HepG2 (cell line): Measurements from ENCODE around the gene CACNA1G. TPM values are rescaled to one million over a fixed set of nuclear protein-coding genes. Genes with fewer than 3 reads are reported as not detected.

Source experiments
- ARNTL ChIP-seq: sonication (generic); formaldehyde crosslinking; IDR thresholded peaks from 2 replicates; pipeline ENCODE4 v1.4.0; 2020; ENCODE audit warnings: mild to moderate bottlenecking, missing genetic modification reagents
- BCL3 ChIP-seq: sonication (generic); formaldehyde crosslinking; IDR thresholded peaks from 2 replicates; pipeline ENCODE4 v1.5.1; 2020; ENCODE audit warnings: mild to moderate bottlenecking, missing genetic modification reagents, moderate library complexity
- CTCF ChIP-seq: sonication (generic); formaldehyde crosslinking; IDR thresholded peaks from 2 replicates; pipeline ENCODE4 v1.5.0; 2020; ENCODE audit warnings: mild to moderate bottlenecking, missing genetic modification reagents, moderate library complexity
- ERF ChIP-seq: IDR thresholded peaks from 2 replicates; pipeline ENCODE4 v1.6.1; 2018; ENCODE audit warnings: missing biosample characterization, missing genetic modification reagents
- FIP1L1 ChIP-seq: fragments of 200-400 bp; formaldehyde crosslinking; IDR thresholded peaks from 2 replicates; pipeline ENCODE4 v1.6.1; 2018; ENCODE audit warnings: low read depth, mild to moderate bottlenecking, low read length, moderate library complexity, borderline replicate concordance; ENCODE audit not compliant: insufficient read depth
- FOXA1 ChIP-seq, 2 experiments: fragments of 450-650 bp in 1 of 2; sonication (generic) in 1 of 2; formaldehyde crosslinking in 1 of 2; IDR thresholded peaks; 2 replicates each; pipeline versions ENCODE4 v1.4.0 to v1.6.1; 2016 to 2020; ENCODE audit warnings: missing genetic modification reagents in 1 of 2
- GFI1 ChIP-seq: sonication (generic); formaldehyde crosslinking; IDR thresholded peaks from 2 replicates; pipeline ENCODE4 v1.5.0; 2020; ENCODE audit warnings: missing genetic modification reagents, mild to moderate bottlenecking, borderline replicate concordance
- KDM1A ChIP-seq: IDR thresholded peaks from 2 replicates; pipeline ENCODE4 v1.6.1; 2016; ENCODE audit warnings: missing compliant biosample characterization
- KDM5B ChIP-seq: sonication (generic); formaldehyde crosslinking; IDR thresholded peaks from 2 replicates; pipeline ENCODE4 v1.4.0; 2020; ENCODE audit warnings: missing genetic modification reagents, mild to moderate bottlenecking, borderline replicate concordance
- MEIS2 ChIP-seq: sonication (generic); formaldehyde crosslinking; IDR thresholded peaks from 2 replicates; pipeline ENCODE4 v1.9.0; 2021; ENCODE audit warnings: mild to moderate bottlenecking, missing genetic modification reagents
- SP1 ChIP-seq, 2 experiments: fragments of 450-650 bp in 1 of 2; sonication (generic) in 1 of 2; formaldehyde crosslinking in 1 of 2; IDR thresholded peaks; 2 replicates each; pipeline versions ENCODE4 v1.4.0 to v1.6.1; 2016 to 2020; ENCODE audit warnings: missing genetic modification reagents in 1 of 2
- TFAP4 ChIP-seq: sonication (generic); IDR thresholded peaks from 2 replicates; pipeline ENCODE4 v1.6.1; 2016; ENCODE audit warnings: low read depth, borderline replicate concordance
- TFDP1 ChIP-seq: IDR thresholded peaks from 2 replicates; pipeline ENCODE4 v1.6.1; 2016; ENCODE audit warnings: missing compliant biosample characterization, missing genetic modification reagents, borderline replicate concordance
- USF2 ChIP-seq, 2 experiments: sonication (generic) in 1 of 2; formaldehyde crosslinking in 1 of 2; IDR thresholded peaks; 2 replicates each; pipeline versions ENCODE4 v1.5.1 to v1.6.1; 2011 to 2020; ENCODE audit warnings: borderline replicate concordance in 1 of 2, low read depth in 1 of 2, low read length in 1 of 2, mild to moderate bottlenecking in 1 of 2, missing genetic modification reagents in 1 of 2, moderate library complexity in 1 of 2
- ZBTB20 ChIP-seq: sonication (generic); formaldehyde crosslinking; IDR thresholded peaks from 2 replicates; pipeline ENCODE4 v1.8.1; 2023; ENCODE audit warnings: missing genetic modification reagents, low read depth, mild to moderate bottlenecking, borderline replicate concordance
- ZNF574 ChIP-seq: sonication (generic); formaldehyde crosslinking; IDR thresholded peaks from 2 replicates; pipeline ENCODE4 v1.4.0; 2020; ENCODE audit warnings: missing genetic modification reagents
- ZNF773 ChIP-seq: sonication (generic); formaldehyde crosslinking; IDR thresholded peaks from 2 replicates; pipeline ENCODE4 v1.4.0; 2020; ENCODE audit warnings: missing genetic modification reagents, borderline replicate concordance
- polyA plus RNA-seq, 8 experiments: library from polyadenylated mRNA; depleted of rRNA in 3 of 8; stranded (reverse) in 7 of 8; unstranded in 1 of 8; fragments of >200 nt; fragmentation: Illumina TruSeq in 4 of 8; extraction: Trizol in 4 of 8; gene quantifications; 2 replicates each; pipeline versions ENCODE4 v1.2.1 to v1.2.3, GENCODE V29; 2011 to 2016; ENCODE audit warnings: low read depth in 4 of 8, missing spikeins in 1 of 8, mixed read lengths in 1 of 8; ENCODE audit not compliant: insufficient read depth in 1 of 8
- total RNA-seq, 5 experiments: library from RNA; depleted of rRNA; stranded (reverse); fragments of >200 nt; fragmentation: Illumina TruSeq; extraction: Trizol; gene quantifications; 2 replicates each; pipeline ENCODE4 v1.2.3, GENCODE V29; 2016; ENCODE audit warnings: low read depth in 1 of 5

The CACNA1G gene
- total and polyA plus RNA-seq, 2 of the 13 experiments (the other 11 are each of a cell fraction or from before 2014, with no cell fraction given) = 0.02 TPM; not detected in 1

- peak; percentile 52; the same call in 1 of the 2 replicates for TF ChIP-seq ZNF574 (CRISPR knock-in tag)
- no peak for TF ChIP-seq KDM1A (CRISPR knock-in tag)
- TF ChIP-seq TFDP1 = peak; percentile 49; the same call in 1 of the 2 replicates
- peak; percentile 65; the same call in 1 of the 2 replicates for TF ChIP-seq TFAP4
- no peak for TF ChIP-seq USF2 (IDR thresholded peaks at IDR 0.05; ENCODE audit: low read depth, low read length)
- TF ChIP-seq USF2 (CRISPR knock-in tag; IDR thresholded peaks at IDR 0.05; ENCODE audit: borderline replicate concordance) = no peak
- TF ChIP-seq ARNTL = peak; percentile 36; the same call in 1 of the 2 replicates
- no peak for TF ChIP-seq ZNF773 (CRISPR knock-in tag)
- peak; percentile 62; the same call in 1 of the 2 replicates for TF ChIP-seq ZBTB20 (CRISPR knock-in tag)
- TF ChIP-seq BCL3 (CRISPR knock-in tag) = no peak
- TF ChIP-seq GFI1 (CRISPR knock-in tag) = peak; percentile 60; the same call in 1 of the 2 replicates
- TF ChIP-seq MEIS2 (CRISPR knock-in tag) = peak; percentile 75
- 0 out of 2 replicates have a peak, but pooled peaks have one; percentile 12 for TF ChIP-seq KDM5B (CRISPR knock-in tag)
- TF ChIP-seq CTCF = 0 out of 2 replicates have a peak, but pooled peaks have one; percentile 12
- no peak for TF ChIP-seq FIP1L1
- no peak for TF ChIP-seq ERF (CRISPR knock-in tag)
- TF ChIP-seq SP1 (IDR thresholded peaks at IDR 0.05) = no peak
- no peak for TF ChIP-seq SP1 (CRISPR knock-in tag; IDR thresholded peaks at IDR 0.05)
- no peak for TF ChIP-seq FOXA1 (IDR thresholded peaks at IDR 0.05)
- no peak for TF ChIP-seq FOXA1 (CRISPR knock-in tag; IDR thresholded peaks at IDR 0.05)
Measured at GRCh38 chr17:50663812-50664374, 103.4 kb downstream of the CACNA1G start (continued).
